ENCODE measurements around the gene UPF3A.

- TF ChIP-seq EP300 (IDR thresholded peaks at IDR 0.05): no peak
- no peak for TF ChIP-seq CTCF (IDR thresholded peaks at IDR 0.05)
Observed at GRCh38 chr13:114279758-114280355, 1.5 kb upstream of the UPF3A start.

Data from stomach (tissue), 4 donors.